NCI-H82 treated with DMSO at 0.1 percent for 48 hours (cell line): ENCODE results near the gene ROBO4.

Experiments
- DNase-seq: peaks from one replicate; lab custom pipeline; 2025; ENCODE audit not compliant: unreplicated experiment; lab: John Stamatoyannopoulos, UW

Gene ROBO4

GRCh38 chr11:124897674-124898262 is at the start of gene ROBO4:
Gene ROBO4, minus strand, starts transcription at chr11:124897865. Its CDS starts 70 bp downstream, at chr11:124897795.
- peak; percentile 76 for DNase-seq

- DNase-seq: no peak
These were observed 49.1 kb upstream of the ROBO4 start for GRCh38 chr11:124946735-124947141.

- no peak for DNase-seq
These were observed 48.2 kb upstream of the ROBO4 start for GRCh38 chr11:124945826-124946225.

- no peak for DNase-seq
These were observed 46.9 kb upstream of the ROBO4 start for GRCh38 chr11:124944565-124944964.

- DNase-seq: no peak
These were observed 46.1 kb upstream of the ROBO4 start for GRCh38 chr11:124943741-124944140.

- DNase-seq: no peak
These were observed 45.6 kb upstream of the ROBO4 start for GRCh38 chr11:124943254-124943616.

- DNase-seq: no peak
These were observed 45.0 kb upstream of the ROBO4 start for GRCh38 chr11:124942466-124943253.

GRCh38 chr11:124941703-124942102 is 44.0 kb upstream of the ROBO4 start:
- no peak for DNase-seq

GRCh38 chr11:124938970-124939369 is 41.3 kb upstream of the ROBO4 start:
- DNase-seq: no peak

GRCh38 chr11:124938206-124938765 is 40.6 kb upstream of the ROBO4 start:
- no peak for DNase-seq

GRCh38 chr11:124937336-124937935 is 39.8 kb upstream of the ROBO4 start:
- no peak for DNase-seq

GRCh38 chr11:124935548-124936514 is 38.2 kb upstream of the ROBO4 start, which contains the start of gene HEPACAM:
Gene HEPACAM, minus strand, starts transcription at chr11:124936047. Its CDS starts 41 bp downstream, at chr11:124936006.
- no peak for DNase-seq

GRCh38 chr11:124934862-124935547 is 37.3 kb upstream of the ROBO4 start:
- no peak for DNase-seq

- no peak for DNase-seq
These were observed 33.1 kb upstream of the ROBO4 start for GRCh38 chr11:124930799-124931198.

GRCh38 chr11:124928942-124929665 is 31.4 kb upstream of the ROBO4 start:
- no peak for DNase-seq

GRCh38 chr11:124923296-124923695 is 25.6 kb upstream of the ROBO4 start:
- DNase-seq: no peak

- no peak for DNase-seq
These were observed 25.2 kb upstream of the ROBO4 start for GRCh38 chr11:124922831-124923230.

- DNase-seq: no peak
These were observed 23.4 kb upstream of the ROBO4 start for GRCh38 chr11:124920870-124921609.

- no peak for DNase-seq
These were observed 22.7 kb upstream of the ROBO4 start for GRCh38 chr11:124920356-124920755.
